Measurements from ENCODE around the gene AGAP9.
"Not testable (repeated sequence)": the region's sequence is repeated elsewhere in the genome, so short reads cannot be mapped to it uniquely, and the experiment has no call there.

AGAP9 gene

DNA sequence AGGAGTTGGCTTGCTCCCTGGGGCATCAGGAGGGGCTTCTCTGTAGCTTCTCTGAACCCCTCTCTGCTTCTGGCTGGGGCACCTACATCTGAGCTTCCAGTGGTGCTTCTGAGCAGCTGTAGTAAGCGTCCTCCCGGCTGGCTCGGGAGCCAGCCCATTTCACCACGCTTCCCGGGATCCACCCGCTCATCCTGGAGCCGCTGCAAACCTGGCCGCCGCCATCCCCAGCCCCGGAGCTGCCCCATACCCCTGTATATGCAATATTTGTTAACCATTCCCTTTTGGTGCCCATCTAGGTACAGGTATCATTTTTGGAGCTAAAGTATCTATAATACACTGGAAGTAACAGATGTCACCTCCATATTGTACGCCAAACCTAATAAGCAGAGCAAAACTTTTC is 38.7 kb downstream of the AGAP9 start:
- not testable (repeated sequence) for DNase-seq

DNA sequence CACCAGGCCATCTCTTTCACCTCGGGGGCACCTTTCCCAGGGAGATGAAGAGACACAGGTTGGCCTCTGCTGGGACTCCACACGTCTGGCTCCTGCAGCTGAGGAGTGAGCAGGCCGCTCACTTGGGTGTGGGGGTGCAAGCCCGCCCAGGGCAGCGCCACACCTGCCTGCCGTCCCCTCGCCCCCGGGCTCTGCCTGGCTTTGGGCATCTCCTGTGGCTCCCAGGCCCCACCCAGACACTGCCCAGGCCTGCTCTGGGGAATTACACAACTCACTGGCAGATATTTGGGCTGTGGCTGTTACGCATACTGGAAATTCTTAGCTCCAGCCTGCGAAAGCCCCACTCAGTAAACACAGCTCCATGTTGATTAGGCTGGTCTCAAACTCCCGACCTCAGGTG is 39.5 kb downstream of the AGAP9 start, which contains the start of gene ANXA8:
ANXA8 (minus strand) TSS at position 193 of the 400 bp plus-strand sequence; CDS start at position 11, 182 bp downstream.
- not testable (repeated sequence) for DNase-seq

DNA sequence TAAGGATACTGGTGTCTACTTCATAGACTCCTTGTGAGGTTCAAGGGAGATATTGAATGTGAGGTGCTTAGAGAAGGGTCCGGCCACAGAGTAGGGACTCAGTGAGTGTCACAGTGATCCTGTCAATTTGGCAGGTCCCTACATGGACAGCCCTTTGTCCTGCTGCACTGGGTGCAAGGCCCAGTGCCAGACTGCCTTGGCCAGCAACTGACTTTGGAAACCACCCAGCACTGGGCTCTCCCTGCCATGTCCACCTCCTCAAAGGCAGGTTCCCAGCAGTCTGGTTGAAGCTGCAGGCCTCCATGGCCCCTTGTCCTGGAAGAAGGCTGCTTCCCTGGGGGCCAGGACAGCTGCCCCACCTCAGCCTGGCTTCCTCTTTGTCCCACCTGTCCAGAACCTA is 41.1 kb downstream of the AGAP9 start:
- DNase-seq = not testable (repeated sequence)

DNA sequence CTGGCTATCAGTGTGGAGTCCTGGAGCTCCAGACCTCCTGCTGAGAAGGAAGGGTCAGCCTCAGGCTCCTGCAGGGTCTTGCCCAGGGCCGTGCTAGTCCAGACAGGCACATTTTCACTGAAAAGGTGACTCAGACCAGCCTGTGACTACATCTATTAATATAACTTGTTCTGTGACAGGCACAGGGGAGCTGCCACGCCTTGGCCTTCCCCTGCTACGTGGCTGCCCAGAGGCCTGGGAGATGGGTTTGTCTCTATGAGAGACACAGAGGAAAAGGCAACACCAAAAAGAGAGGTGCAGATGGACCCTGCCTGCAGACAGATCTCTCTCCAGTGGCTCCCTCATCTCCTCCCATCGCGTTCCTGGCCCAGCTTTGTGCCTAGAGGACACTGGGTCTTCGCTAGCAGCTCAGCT is 41.7 kb downstream of the AGAP9 start:
- DNase-seq = not testable (repeated sequence)

DNA sequence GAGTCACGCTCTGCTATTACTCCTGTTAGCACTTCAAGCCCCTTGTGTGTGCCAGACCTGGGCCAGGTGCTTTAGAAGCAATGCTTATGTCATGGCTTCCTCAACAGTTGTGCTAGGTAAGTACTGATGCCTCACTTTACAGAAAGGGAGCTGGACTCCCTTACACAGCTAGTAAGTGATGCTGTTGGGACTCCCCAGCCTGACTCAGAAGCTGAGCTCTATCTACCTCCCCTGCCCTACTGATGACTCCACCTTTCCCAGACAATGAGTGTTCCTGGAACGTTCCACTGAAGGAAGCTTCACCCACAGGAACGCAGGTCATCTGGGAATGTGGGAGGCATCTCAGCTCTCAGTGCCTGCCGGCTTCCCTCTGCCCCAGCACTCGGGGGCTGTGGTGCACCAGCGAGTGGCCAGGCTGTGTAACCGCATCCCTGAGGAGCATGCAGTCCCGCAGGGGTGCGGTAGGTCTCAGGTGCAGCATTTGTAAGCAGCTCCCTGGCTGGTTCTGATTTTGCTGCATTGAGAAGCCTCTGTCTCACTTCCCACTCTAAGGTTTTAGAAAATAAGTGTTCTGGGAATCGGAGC is 42.2 kb downstream of the AGAP9 start:
- DNase-seq = not testable (repeated sequence)

DNA sequence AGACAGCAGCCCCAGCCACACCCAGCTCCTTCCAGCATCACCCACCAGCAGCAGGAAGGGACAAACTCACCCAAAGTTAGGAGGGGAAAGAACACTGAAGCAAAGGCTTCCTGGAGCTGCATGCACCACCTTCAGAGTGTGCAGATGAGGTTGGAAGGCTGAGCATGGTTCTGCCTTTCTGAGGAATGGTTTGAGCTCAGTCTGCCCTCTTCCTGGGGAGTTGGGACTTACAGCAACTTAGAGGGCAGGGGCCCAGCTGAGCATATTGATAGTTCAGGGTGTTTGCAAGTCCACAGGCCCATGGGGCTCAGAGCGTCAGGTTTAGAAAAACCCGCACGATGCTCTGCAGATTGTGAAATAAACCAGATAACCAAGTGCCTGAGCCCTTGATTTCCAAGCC is 43.3 kb downstream of the AGAP9 start:
- not testable (repeated sequence) for DNase-seq

DNA sequence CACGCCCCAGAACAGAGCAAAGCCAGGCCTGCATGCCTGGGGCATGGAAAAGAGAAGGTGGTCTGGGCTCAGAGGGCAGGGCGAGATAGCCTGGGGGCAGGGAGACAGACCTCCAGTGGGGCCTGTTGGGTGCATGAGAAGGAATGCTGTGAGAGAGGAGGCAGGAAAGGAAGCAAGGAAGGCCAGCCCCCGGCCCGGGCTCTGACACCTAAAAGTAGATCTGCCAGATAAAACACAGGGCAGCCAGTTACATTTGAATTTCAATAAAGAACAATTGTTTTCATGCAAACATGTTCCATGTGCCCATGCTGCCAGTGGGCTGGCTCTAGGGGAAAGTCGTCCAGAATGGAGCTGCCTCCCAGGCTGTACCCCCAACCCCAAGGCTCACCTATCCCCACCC is 45.3 kb downstream of the AGAP9 start:
- not testable (repeated sequence) for DNase-seq

DNA sequence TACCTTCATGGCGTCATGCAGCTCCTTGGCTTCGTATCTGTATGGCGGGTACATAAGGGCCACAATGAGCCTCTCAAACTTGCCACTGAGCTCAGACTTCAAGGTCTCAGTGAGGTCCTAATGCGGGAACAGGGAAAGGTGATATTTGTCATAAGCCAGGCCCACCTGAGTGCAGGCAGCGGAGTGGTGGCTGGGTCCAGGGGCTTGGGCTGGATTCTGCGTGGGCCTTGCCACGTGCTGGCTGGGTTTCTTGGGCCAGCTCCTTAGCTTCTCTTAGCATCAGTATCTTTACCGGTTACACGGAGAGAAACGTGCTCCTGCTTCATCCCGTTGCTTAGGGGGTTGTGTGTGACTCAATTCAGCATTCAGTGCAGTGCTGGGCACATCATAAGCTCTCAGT is 46.4 kb downstream of the AGAP9 start:
- DNase-seq = not testable (repeated sequence)

DNA sequence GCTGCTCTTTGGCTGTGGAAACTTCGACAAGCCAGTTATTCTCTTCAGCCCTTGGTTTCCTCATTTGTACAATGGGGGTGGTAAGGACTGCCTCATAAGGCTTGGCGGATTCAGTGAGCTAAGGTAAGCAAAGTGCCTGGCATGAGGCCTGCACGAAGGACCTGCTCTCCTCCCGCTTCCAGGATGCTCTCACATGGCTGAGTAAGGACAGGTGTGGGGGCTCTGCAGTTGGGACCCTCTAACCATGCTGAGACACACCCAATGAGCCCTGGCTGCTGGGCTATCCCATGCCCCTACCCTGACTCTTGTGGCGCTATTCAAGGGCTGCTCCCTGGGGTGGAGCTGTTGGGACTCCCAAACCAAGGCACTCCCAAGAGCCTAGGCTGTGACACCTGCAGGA is 48.3 kb downstream of the AGAP9 start:
- DNase-seq = not testable (repeated sequence)

DNA sequence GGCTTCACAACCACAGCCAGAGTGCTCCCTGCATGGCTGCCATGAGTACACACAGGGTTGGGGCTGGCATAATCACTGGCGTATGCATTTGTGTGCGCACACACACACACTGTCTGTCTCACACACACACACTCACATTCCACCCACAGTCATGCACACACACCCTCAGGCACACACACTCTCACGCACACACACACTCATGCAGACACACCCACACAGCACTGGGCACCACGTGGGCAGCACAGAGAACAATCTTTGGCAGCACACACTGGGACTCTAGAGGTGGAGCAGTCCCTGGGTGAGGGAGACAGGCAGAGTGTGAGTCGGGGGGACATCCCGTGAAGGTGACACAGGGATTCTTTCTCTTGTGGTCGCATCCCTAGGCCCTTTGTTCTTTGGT is 49.9 kb downstream of the AGAP9 start:
- DNase-seq = not testable (repeated sequence)

DNA sequence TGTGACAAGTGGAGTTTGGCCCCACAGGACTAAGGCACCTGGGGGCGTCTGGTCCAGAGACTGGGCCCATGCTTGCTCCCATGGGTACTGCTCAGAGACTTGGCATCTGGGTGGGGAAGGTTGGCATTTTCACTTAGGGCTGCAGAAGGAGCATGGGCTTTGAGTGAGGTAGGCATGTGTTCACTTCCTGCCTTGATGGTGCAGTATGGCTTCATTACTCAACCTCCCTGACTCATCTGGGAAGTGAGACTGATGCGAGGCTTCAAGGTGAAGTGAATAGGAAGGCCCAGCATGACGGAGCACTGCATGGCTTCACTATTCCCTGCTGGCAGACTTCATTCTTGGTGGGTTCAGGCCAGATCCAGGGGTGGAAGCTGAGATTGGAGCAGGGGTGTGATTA is 50.8 kb downstream of the AGAP9 start:
- DNase-seq = not testable (repeated sequence)

DNA sequence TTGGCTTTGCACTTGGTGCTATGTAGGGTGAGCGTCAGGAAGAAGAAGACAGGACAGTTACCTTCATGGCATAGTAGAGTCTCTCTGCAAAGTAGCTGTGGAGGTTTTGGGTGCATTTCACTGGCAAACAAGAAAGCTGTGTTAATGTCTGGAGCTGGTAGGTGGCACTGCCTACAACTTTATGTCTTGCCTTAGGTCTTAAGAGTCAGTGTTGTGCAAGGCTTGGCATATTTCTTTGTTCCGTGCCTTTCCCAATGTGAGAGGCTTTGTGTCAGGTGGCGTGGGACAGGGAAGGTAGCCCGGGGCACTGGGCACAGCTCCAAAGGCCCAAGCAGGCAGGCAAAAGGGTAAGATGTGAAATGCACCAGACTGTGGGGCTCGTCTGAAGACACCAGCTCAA is 51.4 kb downstream of the AGAP9 start:
- DNase-seq = not testable (repeated sequence)

DNA sequence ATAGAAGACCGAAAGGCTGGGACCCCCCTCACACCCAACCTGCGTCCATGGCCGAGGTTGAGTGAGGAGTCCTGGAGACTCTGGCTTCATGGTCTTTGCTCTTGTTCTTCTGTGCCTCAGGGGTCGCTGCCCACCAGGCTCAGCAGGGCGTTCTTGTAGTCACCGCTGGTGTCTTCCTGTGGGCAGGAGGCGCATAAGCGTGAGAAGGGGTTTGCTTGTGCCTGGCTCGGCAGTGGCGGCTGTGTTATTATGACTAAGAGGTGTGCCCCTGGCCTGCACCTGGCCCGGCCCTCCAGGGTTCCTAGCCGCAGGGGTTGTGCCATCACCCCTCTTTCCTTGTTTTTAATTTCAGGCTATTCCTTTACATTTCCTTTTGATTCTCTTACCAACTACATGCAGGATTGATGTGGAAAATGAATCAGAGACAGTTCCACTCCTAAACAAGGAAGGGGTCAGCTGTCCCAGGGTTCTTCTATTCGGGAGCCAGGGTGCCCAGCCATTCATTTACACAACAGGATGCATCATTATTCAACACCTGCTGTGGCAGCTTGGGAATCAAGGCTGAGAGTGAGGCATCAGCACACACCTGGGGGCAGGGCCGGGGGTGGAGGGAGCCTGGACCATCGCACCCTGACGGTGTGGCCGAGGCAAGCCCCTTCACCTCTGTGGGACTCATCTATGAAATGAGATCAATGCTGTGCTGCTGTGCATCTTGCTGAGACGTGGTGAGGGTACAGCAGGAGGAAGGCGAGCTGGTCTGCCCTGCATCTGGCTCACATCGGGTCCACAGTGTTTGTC is 54.5 kb downstream of the AGAP9 start:
- DNase-seq = not testable (repeated sequence)

DNA sequence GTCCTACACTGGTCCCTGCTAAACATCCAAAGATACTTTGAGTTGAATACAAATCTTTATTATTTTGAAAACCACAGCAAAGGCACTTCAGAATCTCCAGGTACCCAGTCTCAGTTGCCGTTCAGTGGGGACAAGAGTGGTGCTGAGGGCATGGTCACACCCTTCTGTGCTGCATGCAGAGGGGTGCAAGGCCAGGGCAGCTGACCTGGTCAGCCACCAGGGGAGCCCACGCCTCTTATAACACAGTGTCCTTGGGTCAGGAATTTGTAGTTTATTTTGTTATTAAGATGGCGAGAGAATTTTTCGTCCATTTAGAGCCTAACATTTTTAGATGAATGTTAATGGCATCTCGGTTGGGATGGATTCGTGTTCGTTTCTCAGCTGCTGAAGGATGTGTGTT is 55.5 kb downstream of the AGAP9 start:
- DNase-seq = not testable (repeated sequence)

DNA sequence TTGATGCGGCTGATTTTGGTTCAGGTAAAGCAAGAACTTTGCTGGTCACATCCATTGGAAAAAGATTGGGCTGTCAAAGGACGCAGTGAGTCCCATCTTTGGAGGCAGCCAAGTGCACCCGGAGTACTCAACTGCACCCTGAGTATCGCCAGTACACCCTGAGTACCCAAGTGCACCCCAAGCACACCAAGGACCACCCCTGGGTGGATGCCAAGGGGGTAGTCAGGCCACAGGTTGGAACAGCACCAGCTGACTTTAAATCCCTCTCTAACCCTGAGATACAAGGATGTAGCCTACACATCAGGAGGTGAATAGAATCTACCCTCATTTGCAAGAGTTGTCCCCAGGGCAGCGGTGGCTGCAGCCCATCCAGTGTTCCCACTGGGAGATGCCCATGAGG is 56.0 kb downstream of the AGAP9 start:
- not testable (repeated sequence) for DNase-seq

DNA sequence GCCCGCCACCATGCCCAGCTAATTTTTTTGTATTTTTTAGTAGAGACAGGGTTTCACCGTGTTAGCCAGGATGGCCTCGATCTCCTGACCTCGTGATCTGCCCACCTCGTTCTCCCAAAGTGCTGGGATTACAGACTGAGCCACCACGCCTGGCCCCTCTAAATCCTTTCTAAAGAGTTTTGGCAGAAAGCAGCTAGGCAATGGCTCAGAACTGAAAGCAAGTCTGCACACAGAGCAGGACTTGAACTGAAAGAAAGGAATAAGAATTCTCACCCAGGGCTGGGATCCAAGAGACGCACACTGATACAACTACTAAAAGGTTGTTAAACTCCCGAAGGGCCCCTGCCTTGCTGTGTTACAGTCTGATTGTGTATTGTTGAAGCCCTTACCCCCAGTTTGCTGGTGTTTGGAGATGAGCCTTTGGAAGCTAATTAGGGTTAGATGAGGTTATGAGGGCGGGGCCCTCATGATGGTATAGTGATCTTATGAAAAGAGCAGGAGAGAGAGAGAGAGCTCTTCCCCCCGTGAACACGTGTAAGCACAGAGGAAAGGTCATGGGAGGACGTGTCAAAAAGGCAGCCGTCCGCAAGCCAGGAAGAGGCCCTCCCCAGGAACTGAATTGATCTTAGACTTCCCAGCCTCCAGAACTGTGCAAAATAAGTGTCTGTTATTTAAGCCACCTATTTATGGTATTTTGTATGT is 58.1 kb downstream of the AGAP9 start:
- not testable (repeated sequence) for DNase-seq

DNA sequence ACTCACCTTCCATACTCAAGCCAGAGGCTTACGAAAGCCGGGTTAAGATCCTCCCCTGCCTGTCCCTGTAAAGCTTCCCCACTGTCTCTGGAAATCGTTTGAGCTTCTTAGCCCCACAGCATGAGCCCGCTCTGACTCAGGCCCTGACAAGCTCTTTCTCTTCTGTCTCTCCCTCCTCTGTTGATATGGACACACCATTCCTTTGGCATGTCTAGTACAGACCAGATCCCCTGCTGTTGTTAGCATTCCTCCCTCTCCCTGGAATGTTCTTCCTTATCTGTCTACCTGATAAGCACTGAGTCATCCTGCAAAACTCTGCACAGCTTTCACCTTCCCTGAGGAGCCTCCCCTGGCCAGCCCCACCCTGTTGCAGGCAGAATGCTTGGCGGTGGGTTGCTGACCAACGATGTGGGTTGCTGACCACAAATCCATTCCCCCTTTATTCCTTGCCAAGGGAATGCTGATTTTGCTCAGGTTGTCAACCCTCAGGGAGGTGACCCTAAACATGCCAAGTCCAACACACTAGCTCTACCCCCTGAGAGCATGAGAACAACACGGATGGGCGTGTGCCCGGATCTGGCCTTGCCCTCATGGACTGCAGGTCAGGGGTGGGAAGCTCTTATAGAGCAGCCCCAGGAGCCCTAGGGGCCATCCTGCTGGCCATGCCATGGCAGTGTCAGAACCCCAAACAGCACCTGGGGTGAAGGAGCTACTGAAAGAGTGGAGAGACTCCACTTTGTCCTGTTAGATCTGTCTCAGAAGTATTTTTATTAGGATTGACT is 60.7 kb downstream of the AGAP9 start:
- not testable (repeated sequence) for DNase-seq

DNA sequence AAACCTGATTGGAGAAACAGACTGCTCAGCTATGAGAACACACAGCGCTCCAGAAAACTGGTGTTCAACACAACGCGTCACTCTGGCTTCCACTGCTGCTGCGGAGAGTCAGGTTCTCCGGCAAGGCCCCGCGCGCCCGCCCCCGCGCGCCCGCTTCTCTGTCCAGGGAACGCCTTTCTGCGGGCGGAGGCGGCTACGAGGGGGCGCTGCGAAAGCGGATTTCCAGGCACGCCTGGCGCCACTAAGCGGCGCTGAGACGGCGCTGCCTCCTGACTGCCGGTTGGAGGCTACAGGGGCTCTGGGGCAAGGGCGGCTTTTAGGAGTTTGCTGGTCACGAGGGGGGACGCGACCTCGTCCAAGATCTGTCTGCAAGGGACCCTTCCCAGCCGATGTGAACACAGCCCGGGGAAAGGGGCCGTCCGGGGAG is 62.2 kb downstream of the AGAP9 start:
- not testable (repeated sequence) for DNase-seq

DNA sequence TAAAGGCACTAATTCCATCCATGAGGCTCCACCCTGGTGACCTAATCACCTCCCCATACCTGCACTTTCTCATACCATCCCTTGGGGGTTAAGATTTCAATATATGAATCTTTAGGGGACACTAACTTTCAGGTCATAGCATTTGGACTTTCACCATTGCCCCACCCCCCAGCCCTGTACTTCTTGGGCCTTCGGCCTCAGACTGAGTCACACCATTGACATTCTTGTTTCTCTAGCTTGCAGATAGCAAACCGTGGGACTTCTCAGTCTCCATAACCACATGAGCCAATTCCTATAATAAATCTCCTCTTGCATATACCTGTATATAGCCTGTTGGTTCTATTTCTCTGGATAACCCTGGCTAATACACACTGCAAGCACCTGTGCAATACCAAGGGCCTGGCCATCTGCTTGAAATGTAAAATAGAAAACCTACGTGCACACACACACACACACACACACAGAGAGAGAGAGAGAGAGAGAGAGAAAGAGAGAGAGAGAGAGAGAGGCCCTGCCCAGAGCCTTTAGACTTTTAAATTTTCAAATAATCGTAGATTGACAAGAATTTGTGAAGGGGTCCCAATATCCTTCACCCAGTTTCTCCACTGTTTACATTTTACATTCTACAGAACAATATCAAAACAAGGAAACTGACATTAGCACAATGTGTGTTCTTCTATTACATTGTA is 64.8 kb downstream of the AGAP9 start:
- DNase-seq = no peak

DNA sequence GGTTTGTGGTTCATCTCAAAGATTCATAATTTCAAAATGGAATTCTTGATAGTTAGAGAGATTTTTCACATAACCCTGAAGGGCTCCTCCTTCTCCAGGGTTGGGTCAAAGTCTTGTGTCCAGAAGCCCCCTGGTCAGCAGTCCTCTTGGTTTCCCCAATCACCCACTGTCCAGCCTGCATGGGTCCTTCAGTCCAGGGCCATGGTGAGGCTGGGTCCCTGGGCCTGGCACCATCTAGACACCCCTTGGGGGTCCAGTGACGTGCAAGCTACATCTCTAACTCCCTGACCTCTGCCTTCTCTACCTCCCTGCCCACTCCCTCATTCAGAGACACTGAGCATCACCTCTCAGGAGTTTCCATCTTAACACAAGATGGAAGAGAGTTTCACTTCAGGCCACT is 65.6 kb downstream of the AGAP9 start:
- DNase-seq = no peak

DNA sequence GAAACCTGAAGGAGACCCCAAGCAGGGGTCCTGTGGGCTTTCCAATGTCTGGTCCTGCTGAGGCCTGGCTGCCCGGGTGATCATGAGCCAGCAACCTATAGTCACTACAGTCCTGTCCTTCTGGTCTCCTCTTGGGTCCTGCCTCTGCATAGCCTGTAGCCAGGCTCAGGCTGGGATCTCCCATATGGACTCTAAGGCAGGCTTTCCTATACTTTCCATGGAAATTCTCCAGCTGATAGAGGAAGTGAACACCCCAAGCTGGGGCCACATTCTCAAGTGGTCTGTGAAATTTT is 66.0 kb downstream of the AGAP9 start:
- DNase-seq = no peak

DNA sequence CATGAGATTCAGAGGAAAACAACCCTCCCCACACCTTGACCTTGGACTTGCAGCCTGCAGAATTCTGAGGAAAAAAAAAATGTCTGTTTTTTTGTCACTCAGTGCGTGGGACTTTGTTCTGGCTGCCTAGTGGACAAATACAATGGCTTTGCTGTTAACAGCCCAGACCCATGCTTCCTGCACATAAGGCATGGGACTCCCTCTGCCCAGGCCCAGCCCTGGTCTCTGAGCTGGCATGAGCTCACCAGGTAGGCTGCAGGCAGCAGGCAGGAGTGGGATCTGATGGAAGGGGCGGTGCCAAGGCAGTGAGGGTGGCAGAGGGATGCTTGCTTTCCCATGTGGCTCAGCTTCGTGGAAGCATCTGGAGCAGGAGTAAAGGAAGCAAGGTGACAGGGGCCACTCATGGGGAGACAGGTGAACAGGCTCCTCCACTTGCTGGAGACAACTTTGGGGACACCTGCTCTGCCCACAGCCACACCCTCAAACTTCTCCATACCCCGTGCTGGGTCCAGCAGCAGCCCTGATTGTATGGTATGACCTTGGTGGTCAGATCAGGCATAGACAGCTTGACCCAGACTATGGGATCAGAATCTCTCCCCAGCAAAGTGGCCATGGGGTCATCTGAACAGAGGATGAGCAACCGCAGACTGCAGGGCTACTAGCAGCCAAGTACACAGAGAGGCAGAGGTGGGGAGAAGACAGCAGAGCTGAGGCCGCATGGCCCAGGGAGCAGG is 66.5 kb downstream of the AGAP9 start:
- no peak for DNase-seq
